ENCODE measurements around the gene MTIF2. TPM values are rescaled to one million over a fixed set of nuclear protein-coding genes. Genes with fewer than 3 reads are reported as not detected.
"Not testable (repeated sequence)": the region's sequence is repeated elsewhere in the genome, so short reads cannot be mapped to it uniquely, and the experiment has no call there.

Gene MTIF2
- total RNA-seq (2012; rRNA removed) = 30.6 and 38.5 TPM in 2 replicates

GRCh38 chr2:55268907-55269644 lies at the start of gene MTIF2:
MTIF2 (minus strand) TSS chr2:55269231; CDS start chr2:55263858, 5,373 bp downstream.
- Histone ChIP-seq H3K4me3 (ENCODE audit: low read length) (peak within 1 kb of the TSS; percentile 86), H3K4me2 (ENCODE audit: low read length) (peak within 1 kb of the TSS; percentile 86), H3K9ac (ENCODE audit: low read depth, low read length) (peak within 1 kb of the TSS; percentile 86), H3K36me3 (ENCODE audit: insufficient read depth, low read length) (peaks cover 11% of the 10 kb centered on the region), H3K9me3 (replicated peaks; ENCODE audit: low read length) (no peaks in the 10 kb centered on the region), H3K4me1 (ENCODE audit: control insufficient read depth, insufficient read depth, low read length) (peaks cover 10% of the 10 kb centered on the region), H3K27me3 (ENCODE audit: control insufficient read depth, insufficient read depth, low read length) (no peaks in the 10 kb centered on the region)

- Histone ChIP-seq H3K9me3 (replicated peaks; ENCODE audit: low read length) (no peaks in the 10 kb centered on the region), H3K4me3 (ENCODE audit: low read length) (no peak overlapping the region), H3K4me1 (ENCODE audit: control insufficient read depth, insufficient read depth, low read length) (peaks cover 4% of the 10 kb centered on the region), H3K27me3 (ENCODE audit: control insufficient read depth, insufficient read depth, low read length) (no peaks in the 10 kb centered on the region), H3K36me3 (ENCODE audit: insufficient read depth, low read length) (peaks cover 43% of the 10 kb centered on the region), H3K9ac (ENCODE audit: low read depth, low read length) (no peak overlapping the region), H3K4me2 (ENCODE audit: low read length) (no peak overlapping the region)
Observed at GRCh38 chr2:55314985-55315384, 46.0 kb upstream of the MTIF2 start.

- Histone ChIP-seq H3K4me2 (ENCODE audit: low read length) (no peak overlapping the region), H3K27me3 (ENCODE audit: control insufficient read depth, insufficient read depth, low read length) (no peaks in the 10 kb centered on the region), H3K9ac (ENCODE audit: low read depth, low read length) (no peak overlapping the region), H3K4me1 (ENCODE audit: control insufficient read depth, insufficient read depth, low read length) (peaks cover 10% of the 10 kb centered on the region), H3K4me3 (ENCODE audit: low read length) (no peak overlapping the region), H3K36me3 (ENCODE audit: insufficient read depth, low read length) (peaks cover 39% of the 10 kb centered on the region), H3K9me3 (replicated peaks; ENCODE audit: low read length) (no peaks in the 10 kb centered on the region)
Observed at GRCh38 chr2:55311444-55311870, 42.4 kb upstream of the MTIF2 start.

- Histone ChIP-seq H3K4me3 (ENCODE audit: low read length) (no peak overlapping the region), H3K9ac (ENCODE audit: low read depth, low read length) (no peak overlapping the region), H3K9me3 (replicated peaks; ENCODE audit: low read length) (no peaks in the 10 kb centered on the region), H3K36me3 (ENCODE audit: insufficient read depth, low read length) (peaks cover 29% of the 10 kb centered on the region), H3K4me1 (ENCODE audit: control insufficient read depth, insufficient read depth, low read length) (peaks cover 10% of the 10 kb centered on the region), H3K4me2 (ENCODE audit: low read length) (no peak overlapping the region), H3K27me3 (ENCODE audit: control insufficient read depth, insufficient read depth, low read length) (no peaks in the 10 kb centered on the region)
Observed at GRCh38 chr2:55309446-55309845, 40.4 kb upstream of the MTIF2 start.

- Histone ChIP-seq H3K9me3 (replicated peaks; ENCODE audit: low read length) (no peaks in the 10 kb centered on the region), H3K4me1 (ENCODE audit: control insufficient read depth, insufficient read depth, low read length) (no peaks in the 10 kb centered on the region), H3K36me3 (ENCODE audit: insufficient read depth, low read length) (peaks cover 34% of the 10 kb centered on the region), H3K4me3 (ENCODE audit: low read length) (no peak overlapping the region), H3K27me3 (ENCODE audit: control insufficient read depth, insufficient read depth, low read length) (no peaks in the 10 kb centered on the region), H3K4me2 (ENCODE audit: low read length) (no peak overlapping the region), H3K9ac (ENCODE audit: low read depth, low read length) (no peak overlapping the region)
Observed at GRCh38 chr2:55302241-55302640, 33.2 kb upstream of the MTIF2 start.

GRCh38 chr2:55301277-55301676 lies 32.2 kb upstream of the MTIF2 start:
- H3K9me3 ChIP-seq (replicated peaks; ENCODE audit: low read length) = no peaks in the 10 kb centered on the region
- no peaks in the 10 kb centered on the region for H3K4me1 ChIP-seq (ENCODE audit: control insufficient read depth, insufficient read depth, low read length)
- H3K27me3 ChIP-seq (ENCODE audit: control insufficient read depth, insufficient read depth, low read length) = no peaks in the 10 kb centered on the region
- H3K4me2 ChIP-seq (ENCODE audit: low read length) = no peak overlapping the region
- H3K9ac ChIP-seq (ENCODE audit: low read depth, low read length) = no peak overlapping the region
- peaks cover 38% of the 10 kb centered on the region for H3K36me3 ChIP-seq (ENCODE audit: insufficient read depth, low read length)
- H3K4me3 ChIP-seq (ENCODE audit: low read length) = no peak overlapping the region

GRCh38 chr2:55296393-55296792 lies 27.4 kb upstream of the MTIF2 start:
- H3K36me3 ChIP-seq (ENCODE audit: insufficient read depth, low read length) = peaks cover 35% of the 10 kb centered on the region
- no peaks in the 10 kb centered on the region for H3K27me3 ChIP-seq (ENCODE audit: control insufficient read depth, insufficient read depth, low read length)
- H3K4me3 ChIP-seq (ENCODE audit: low read length) = no peak overlapping the region
- H3K9me3 ChIP-seq (replicated peaks; ENCODE audit: low read length) = no peaks in the 10 kb centered on the region
- no peak overlapping the region for H3K9ac ChIP-seq (ENCODE audit: low read depth, low read length)
- H3K4me2 ChIP-seq (ENCODE audit: low read length) = no peak overlapping the region
- H3K4me1 ChIP-seq (ENCODE audit: control insufficient read depth, insufficient read depth, low read length) = no peaks in the 10 kb centered on the region

GRCh38 chr2:55283083-55283482 lies 14.1 kb upstream of the MTIF2 start:
- Histone ChIP-seq H3K9ac (ENCODE audit: low read depth, low read length) (no peak overlapping the region), H3K36me3 (ENCODE audit: insufficient read depth, low read length) (no peaks in the 10 kb centered on the region), H3K4me3 (ENCODE audit: low read length) (no peak overlapping the region), H3K9me3 (replicated peaks; ENCODE audit: low read length) (no peaks in the 10 kb centered on the region), H3K4me1 (ENCODE audit: control insufficient read depth, insufficient read depth, low read length) (peaks cover 7% of the 10 kb centered on the region), H3K27me3 (ENCODE audit: control insufficient read depth, insufficient read depth, low read length) (no peaks in the 10 kb centered on the region), H3K4me2 (ENCODE audit: low read length) (peak overlapping the region; percentile 96)

- H3K36me3 ChIP-seq (ENCODE audit: insufficient read depth, low read length) = no peaks in the 10 kb centered on the region
- H3K27me3 ChIP-seq (ENCODE audit: control insufficient read depth, insufficient read depth, low read length) = no peaks in the 10 kb centered on the region
- peak overlapping the region; percentile 83 for H3K4me3 ChIP-seq (ENCODE audit: low read length)
- H3K4me2 ChIP-seq (ENCODE audit: low read length) = peak overlapping the region; percentile 96
- H3K9me3 ChIP-seq (replicated peaks; ENCODE audit: low read length) = no peaks in the 10 kb centered on the region
- peak overlapping the region; percentile 86 for H3K9ac ChIP-seq (ENCODE audit: low read depth, low read length)
- peaks cover 7% of the 10 kb centered on the region for H3K4me1 ChIP-seq (ENCODE audit: control insufficient read depth, insufficient read depth, low read length)
Observed at GRCh38 chr2:55282110-55282917, 13.3 kb upstream of the MTIF2 start.

GRCh38 chr2:55280851-55281546 lies 12.0 kb upstream of the MTIF2 start:
- H3K4me1 ChIP-seq (ENCODE audit: control insufficient read depth, insufficient read depth, low read length); H3K4me3 ChIP-seq (ENCODE audit: low read length); H3K9me3 ChIP-seq (replicated peaks; ENCODE audit: low read length); H3K9ac ChIP-seq (ENCODE audit: low read depth, low read length); H3K36me3 ChIP-seq (ENCODE audit: insufficient read depth, low read length); H3K27me3 ChIP-seq (ENCODE audit: control insufficient read depth, insufficient read depth, low read length); H3K4me2 ChIP-seq (ENCODE audit: low read length): not testable (repeated sequence)

- H3K27me3 ChIP-seq (ENCODE audit: control insufficient read depth, insufficient read depth, low read length); H3K4me1 ChIP-seq (ENCODE audit: control insufficient read depth, insufficient read depth, low read length); H3K9ac ChIP-seq (ENCODE audit: low read depth, low read length); H3K9me3 ChIP-seq (replicated peaks; ENCODE audit: low read length); H3K4me2 ChIP-seq (ENCODE audit: low read length); H3K36me3 ChIP-seq (ENCODE audit: insufficient read depth, low read length); H3K4me3 ChIP-seq (ENCODE audit: low read length): not testable (repeated sequence)
Observed at GRCh38 chr2:55279859-55280424, 10.9 kb upstream of the MTIF2 start.

Data from skeletal muscle satellite cell (primary cell).